PFSK-1 (cell line): ENCODE results near the gene OR8A1.

ENCODE experiments used
- POLR2AphosphoS5 ChIP-seq: IDR thresholded peaks from 2 replicates; pipeline ENCODE4 v1.6.1; 2012; ENCODE audit warnings: low read depth, mild to moderate bottlenecking, control low read depth, low read length, moderate library complexity
- TAF1 ChIP-seq: IDR thresholded peaks from 2 replicates; pipeline ENCODE4 v1.6.1; 2012; ENCODE audit warnings: low read length, control low read depth, borderline replicate concordance; ENCODE audit not compliant: insufficient read depth

DNA sequence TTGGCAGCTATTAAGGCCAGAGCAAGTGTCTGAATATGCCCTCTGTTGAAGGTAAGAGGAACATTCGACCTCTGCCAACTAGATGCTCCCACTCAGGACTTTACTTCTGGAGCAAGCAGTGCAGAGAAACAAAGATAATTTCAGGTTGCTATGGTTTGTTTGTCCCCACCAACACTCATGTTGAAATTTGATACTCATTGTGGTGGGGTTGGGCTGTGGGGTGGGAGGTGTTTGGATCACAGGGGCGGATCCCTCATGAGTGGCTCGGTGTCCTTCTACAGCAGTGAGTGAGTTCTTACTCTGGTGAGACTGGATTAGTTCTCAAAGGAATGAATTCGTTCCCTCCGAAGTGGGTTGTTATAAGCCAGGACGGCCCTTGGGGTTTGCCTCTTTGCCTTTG, 12.0 kb downstream of the OR8A1 start:
- no peak for TF ChIP-seq POLR2AphosphoS5
- TF ChIP-seq TAF1: no peak
